ENCODE data around the gene GMPR2. TPM values are rescaled to one million over a fixed set of nuclear protein-coding genes. Genes with fewer than 3 reads are reported as not detected.
"Not testable (repeated sequence)": the region's sequence is repeated elsewhere in the genome, so short reads cannot be mapped to it uniquely, and the experiment has no call there.

GMPR2 gene
- total RNA-seq, 1 donor from 2014 or later, result 61.7 TPM

- H3K27ac Mint-ChIP-seq (ENCODE audit: unreplicated experiment), result peak within 1 kb of the TSS; percentile 95
- H3K4me3 Mint-ChIP-seq (ENCODE audit: unreplicated experiment), result peak within 1 kb of the TSS; percentile 88
- H3K9me3 Mint-ChIP-seq (ENCODE audit: unreplicated experiment), result no peaks in the 10 kb centered on the region
- no peak for TF ChIP-seq CTCF (IDR thresholded peaks at IDR 0.05)
- H3K36me3 Mint-ChIP-seq (ENCODE audit: unreplicated experiment), result peaks cover 20% of the 10 kb centered on the region
- H3K4me1 Mint-ChIP-seq (ENCODE audit: unreplicated experiment), result peaks cover 37% of the 10 kb centered on the region
- peak; percentile 94 for DNase-seq (ENCODE audit: extremely low spot score, unreplicated experiment)
- no peaks in the 10 kb centered on the region for H3K27me3 Mint-ChIP-seq (ENCODE audit: unreplicated experiment)
Measured at GRCh38 chr14:24195186-24196070, 37.3 kb upstream of the GMPR2 start, which contains the start of gene TM9SF1. TM9SF1 (minus strand) TSS chr14:24195441; CDS start chr14:24195019, 422 bp downstream.

GRCh38 chr14:24196071-24197055, 36.4 kb upstream of the GMPR2 start:
- Mint-ChIP-seq H3K4me1 (ENCODE audit: unreplicated experiment) (peaks cover 37% of the 10 kb centered on the region), H3K27me3 (ENCODE audit: unreplicated experiment) (no peaks in the 10 kb centered on the region)

GRCh38 chr14:24197056-24197450, 35.7 kb upstream of the GMPR2 start:
- Mint-ChIP-seq H3K27ac (ENCODE audit: unreplicated experiment) (peak overlapping the region; percentile 95), H3K36me3 (ENCODE audit: unreplicated experiment) (peaks cover 22% of the 10 kb centered on the region), H3K4me1 (ENCODE audit: unreplicated experiment) (peaks cover 37% of the 10 kb centered on the region), H3K4me3 (ENCODE audit: unreplicated experiment) (peak overlapping the region; percentile 88), H3K27me3 (ENCODE audit: unreplicated experiment) (no peaks in the 10 kb centered on the region), H3K9me3 (ENCODE audit: unreplicated experiment) (no peaks in the 10 kb centered on the region)
- TF ChIP-seq CTCF (IDR thresholded peaks at IDR 0.05), result no peak
- no peak for DNase-seq (ENCODE audit: extremely low spot score, unreplicated experiment)

More at GRCh38 chr14:24196071-24197055, 36.4 kb upstream of the GMPR2 start:
- peak overlapping the region; percentile 88 for H3K4me3 Mint-ChIP-seq (ENCODE audit: unreplicated experiment)
- H3K27ac Mint-ChIP-seq (ENCODE audit: unreplicated experiment), result peak overlapping the region; percentile 95
- no peak for DNase-seq (ENCODE audit: extremely low spot score, unreplicated experiment)
- TF ChIP-seq CTCF (IDR thresholded peaks at IDR 0.05), result no peak
- H3K9me3 Mint-ChIP-seq (ENCODE audit: unreplicated experiment), result no peaks in the 10 kb centered on the region
- peaks cover 18% of the 10 kb centered on the region for H3K36me3 Mint-ChIP-seq (ENCODE audit: unreplicated experiment)

- H3K36me3 Mint-ChIP-seq (ENCODE audit: unreplicated experiment), result peaks cover 24% of the 10 kb centered on the region
Measured at GRCh38 chr14:24198814-24199524, 33.8 kb upstream of the GMPR2 start.

GRCh38 chr14:24202538-24202937, 30.2 kb upstream of the GMPR2 start:
- H3K36me3 Mint-ChIP-seq (ENCODE audit: unreplicated experiment), result peaks cover 41% of the 10 kb centered on the region
- not testable (repeated sequence) for H3K4me1 Mint-ChIP-seq (ENCODE audit: unreplicated experiment); H3K27me3 Mint-ChIP-seq (ENCODE audit: unreplicated experiment); H3K9me3 Mint-ChIP-seq (ENCODE audit: unreplicated experiment); H3K27ac Mint-ChIP-seq (ENCODE audit: unreplicated experiment); H3K4me3 Mint-ChIP-seq (ENCODE audit: unreplicated experiment); DNase-seq (ENCODE audit: extremely low spot score, unreplicated experiment)

More at GRCh38 chr14:24198814-24199524, 33.8 kb upstream of the GMPR2 start:
- Mint-ChIP-seq H3K9me3 (ENCODE audit: unreplicated experiment) (peaks cover 5% of the 10 kb centered on the region), H3K27ac (ENCODE audit: unreplicated experiment) (no peak overlapping the region), H3K4me3 (ENCODE audit: unreplicated experiment) (peak overlapping the region; percentile 15), H3K27me3 (ENCODE audit: unreplicated experiment) (no peaks in the 10 kb centered on the region), H3K4me1 (ENCODE audit: unreplicated experiment) (peaks cover 33% of the 10 kb centered on the region)
- no peak for TF ChIP-seq CTCF (IDR thresholded peaks at IDR 0.05)
- DNase-seq (ENCODE audit: extremely low spot score, unreplicated experiment), result no peak

GRCh38 chr14:24203249-24203886, 29.4 kb upstream of the GMPR2 start:
- H3K4me1 Mint-ChIP-seq (ENCODE audit: unreplicated experiment); H3K27me3 Mint-ChIP-seq (ENCODE audit: unreplicated experiment); DNase-seq (ENCODE audit: extremely low spot score, unreplicated experiment); H3K4me3 Mint-ChIP-seq (ENCODE audit: unreplicated experiment); H3K9me3 Mint-ChIP-seq (ENCODE audit: unreplicated experiment); H3K27ac Mint-ChIP-seq (ENCODE audit: unreplicated experiment): not testable (repeated sequence)
- H3K36me3 Mint-ChIP-seq (ENCODE audit: unreplicated experiment), result peaks cover 48% of the 10 kb centered on the region

Measured in osteocyte (in vitro differentiated cells).